GM10248 (cell line): Measurements from ENCODE around the gene INPP5F.
"Not testable (repeated sequence)": the region's sequence is repeated elsewhere in the genome, so short reads cannot be mapped to it uniquely, and the experiment has no call there.

ENCODE experiments used
- CTCF ChIA-PET: fragments of 300-600 bp; sonication (Branson Sonifier 250); formaldehyde crosslinking; extraction: SDS; loops from one replicate; lab custom pipeline; 2021; ENCODE audit warnings: antibody characterized with exemption; lab: Yijun Ruan, JAX
- POLR2A ChIA-PET: fragments of 350-650 bp; sonication (Branson Sonifier 250); formaldehyde crosslinking; extraction: SDS; loops from one replicate; lab custom pipeline; 2020; ENCODE audit warnings: antibody characterized with exemption; lab: Yijun Ruan, JAX
- DNase-seq: peaks from one replicate; pipeline ENCODE4 v3.0.0; 2012; ENCODE audit errors: extremely low spot score
- TF ChIP-seq, protein P1 (sequence below): IDR thresholded peaks from 2 replicates; pipeline ENCODE4 v1.5.1; 2012; ENCODE audit warnings: mild to moderate bottlenecking, low read depth; ENCODE audit errors: extremely low read depth, missing control alignments, control extremely low read depth

Gene INPP5F

DNA sequence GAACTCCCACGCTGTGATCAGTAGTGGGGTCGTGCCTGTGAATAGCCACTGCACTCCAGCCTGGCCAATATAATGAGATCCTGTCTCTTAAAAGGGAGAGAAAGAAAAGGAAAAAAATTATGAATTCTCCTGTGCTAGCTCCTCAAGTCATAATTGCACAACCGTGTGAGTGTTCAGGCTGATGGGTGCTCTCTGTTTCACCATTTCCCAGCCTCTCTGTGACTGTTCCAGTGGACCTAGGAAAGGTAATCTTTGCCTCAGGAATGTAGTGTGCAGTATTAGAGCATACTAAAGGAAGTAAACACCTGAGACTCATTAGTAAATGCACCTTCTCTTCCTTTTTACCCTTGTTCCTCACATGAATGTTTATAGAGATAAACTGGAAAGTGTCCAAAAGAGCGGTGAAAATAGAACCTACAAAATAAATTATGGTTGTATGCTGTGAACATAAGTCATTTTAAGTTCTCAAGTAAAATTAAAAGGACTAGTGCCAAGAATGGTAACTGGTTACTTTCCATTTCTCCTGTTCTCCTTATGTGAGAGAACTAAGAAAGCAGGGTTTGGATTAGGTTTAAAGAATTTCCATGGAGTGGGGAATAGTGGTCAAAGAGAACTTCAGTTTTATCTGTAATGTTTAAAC is 42.7 kb downstream of the INPP5F start:
- ChIA-PET POLR2A (no interaction called here), CTCF (interaction anchor here (1.4 to 4.1 kb wide), 5 partner anchors 15 to 87 kb away, joined by 3 to 28 read pairs (median 4); no protein-coding TSS in a partner anchor)
- DNase-seq = no peak
- TF ChIP-seq, protein P1, sequence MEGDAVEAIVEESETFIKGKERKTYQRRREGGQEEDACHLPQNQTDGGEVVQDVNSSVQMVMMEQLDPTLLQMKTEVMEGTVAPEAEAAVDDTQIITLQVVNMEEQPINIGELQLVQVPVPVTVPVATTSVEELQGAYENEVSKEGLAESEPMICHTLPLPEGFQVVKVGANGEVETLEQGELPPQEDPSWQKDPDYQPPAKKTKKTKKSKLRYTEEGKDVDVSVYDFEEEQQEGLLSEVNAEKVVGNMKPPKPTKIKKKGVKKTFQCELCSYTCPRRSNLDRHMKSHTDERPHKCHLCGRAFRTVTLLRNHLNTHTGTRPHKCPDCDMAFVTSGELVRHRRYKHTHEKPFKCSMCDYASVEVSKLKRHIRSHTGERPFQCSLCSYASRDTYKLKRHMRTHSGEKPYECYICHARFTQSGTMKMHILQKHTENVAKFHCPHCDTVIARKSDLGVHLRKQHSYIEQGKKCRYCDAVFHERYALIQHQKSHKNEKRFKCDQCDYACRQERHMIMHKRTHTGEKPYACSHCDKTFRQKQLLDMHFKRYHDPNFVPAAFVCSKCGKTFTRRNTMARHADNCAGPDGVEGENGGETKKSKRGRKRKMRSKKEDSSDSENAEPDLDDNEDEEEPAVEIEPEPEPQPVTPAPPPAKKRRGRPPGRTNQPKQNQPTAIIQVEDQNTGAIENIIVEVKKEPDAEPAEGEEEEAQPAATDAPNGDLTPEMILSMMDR = no peak

DNA sequence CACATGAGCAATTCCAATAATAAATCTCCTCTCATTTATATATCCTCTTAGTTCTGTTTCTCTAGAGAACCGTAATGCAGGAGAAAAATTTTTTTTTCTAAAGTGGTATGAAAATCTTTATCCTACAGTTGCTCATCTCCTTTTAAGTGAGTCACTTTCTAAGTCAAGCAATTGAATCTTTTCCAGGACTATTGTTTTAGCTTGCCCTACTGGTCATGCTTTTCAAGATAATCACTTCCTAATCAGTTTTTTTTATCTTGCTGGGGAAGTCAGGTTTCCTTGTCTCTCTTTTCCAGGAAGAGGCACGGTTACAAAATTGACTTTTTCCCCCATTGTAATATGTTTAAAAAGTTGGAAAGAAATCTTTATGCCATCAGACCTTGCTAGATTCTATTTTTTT is 44.0 kb downstream of the INPP5F start:
- POLR2A ChIA-PET = no interaction called here
- no peak for DNase-seq
- TF ChIP-seq, protein P1 = no peak
- CTCF ChIA-PET = interaction anchor here (1.4 to 4.1 kb wide), 4 partner anchors 12 to 83 kb away, joined by 3 to 28 read pairs (median 4); no protein-coding TSS in a partner anchor

DNA sequence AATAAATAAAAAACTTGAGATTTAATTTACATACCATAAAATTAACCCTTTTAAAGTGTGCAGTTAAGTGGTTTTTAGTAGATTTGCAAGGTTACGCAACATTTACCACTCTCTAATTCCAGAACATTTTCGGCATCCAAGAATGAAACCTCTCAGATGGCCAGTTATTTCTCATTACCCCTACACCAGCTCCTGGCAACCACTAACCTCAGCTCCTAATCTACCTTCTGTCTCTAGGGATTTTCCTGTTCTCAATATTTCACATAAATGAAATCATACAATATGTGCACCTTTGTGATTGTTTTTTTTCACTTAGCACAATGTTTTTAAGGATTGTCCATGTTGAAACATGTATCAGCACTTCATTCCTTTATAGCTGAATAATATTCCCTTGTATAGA is 45.1 kb downstream of the INPP5F start:
- TF ChIP-seq, protein P1 = no peak
- ChIA-PET POLR2A (interaction anchor here (0.7 kb wide), 1 partner anchor 45 kb away, joined by 4 read pairs; no protein-coding TSS in a partner anchor), CTCF (interaction anchor here (1.0 to 4.1 kb wide), 6 partner anchors 10 to 34 kb away, joined by 3 to 28 read pairs (median 3); no protein-coding TSS in a partner anchor)
- DNase-seq = no peak

DNA sequence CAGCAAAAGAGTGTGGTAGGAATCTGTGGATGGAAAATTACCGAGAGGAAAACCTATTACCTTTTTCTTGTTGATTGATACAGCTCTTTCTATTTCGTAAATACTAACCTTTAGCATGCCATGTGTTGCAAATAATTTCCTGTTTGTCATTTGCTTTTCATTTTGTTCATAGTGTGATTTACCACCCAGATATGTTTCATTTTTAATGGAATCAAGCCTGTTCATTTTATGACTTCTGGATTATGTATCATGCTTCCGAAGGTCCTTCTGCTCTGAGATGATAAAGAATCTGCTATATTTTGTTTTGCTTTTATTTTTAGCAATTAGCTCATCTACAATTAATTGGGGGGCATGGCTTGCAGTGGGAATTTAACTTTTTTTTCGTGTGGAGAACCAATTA is 46.5 kb downstream of the INPP5F start:
- TF ChIP-seq, protein P1 = no peak
- ChIA-PET CTCF (interaction anchor here (1.2 to 4.1 kb wide), 3 partner anchors 12 to 90 kb away, joined by 3 to 28 read pairs (median 3); no protein-coding TSS in a partner anchor), POLR2A (no interaction called here)
- no peak for DNase-seq

DNA sequence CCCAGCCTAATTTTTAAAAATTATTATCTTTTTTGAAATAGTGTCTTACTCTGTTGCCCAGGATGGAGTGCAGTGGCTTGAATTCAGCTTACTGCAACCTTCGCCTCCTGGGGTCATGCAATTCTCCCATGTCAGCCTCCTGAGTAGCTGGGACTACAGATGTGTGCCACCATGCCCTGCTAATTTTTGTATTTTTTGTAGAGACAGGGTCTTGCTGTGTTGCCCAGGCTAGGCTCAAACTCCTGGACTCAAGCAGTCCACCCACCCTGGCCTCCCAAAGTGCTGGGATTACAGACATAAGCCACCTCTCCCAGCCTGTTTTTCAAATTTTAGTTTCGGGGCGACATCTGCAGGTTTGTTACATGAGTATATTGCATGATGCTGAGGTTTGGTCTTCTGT is 47.2 kb downstream of the INPP5F start:
- DNase-seq, POLR2A ChIA-PET: not testable (repeated sequence)
- CTCF ChIA-PET = interaction anchor here (0.8 to 1.3 kb wide), 4 partner anchors 9 to 91 kb away, joined by 3 to 5 read pairs (median 4); no protein-coding TSS in a partner anchor

DNA sequence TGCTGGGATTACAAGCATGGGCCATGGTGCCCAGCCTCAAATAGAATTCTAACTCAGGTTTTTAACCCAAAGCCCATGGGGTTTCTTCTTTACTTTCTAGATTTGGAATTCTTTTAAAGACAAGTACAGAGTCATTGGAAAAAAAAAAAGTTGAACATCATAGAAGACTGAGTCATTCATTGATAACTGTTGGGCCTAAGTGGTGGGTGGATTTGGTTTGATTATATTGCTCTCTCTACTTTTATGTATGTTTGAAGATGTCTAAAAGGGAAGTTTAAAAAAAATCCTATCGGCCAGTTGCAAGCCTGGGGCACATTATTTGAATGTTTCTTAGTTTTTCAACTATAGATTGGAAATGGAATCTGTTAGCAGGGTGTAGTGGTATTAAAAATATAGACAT is 49.7 kb downstream of the INPP5F start:
- TF ChIP-seq, protein P1 = no peak
- POLR2A ChIA-PET = no interaction called here
- CTCF ChIA-PET = interaction anchor here (1.0 to 1.1 kb wide), 2 partner anchors 8 to 24 kb away, joined by 3 read pairs; no protein-coding TSS in a partner anchor
- DNase-seq = no peak

DNA sequence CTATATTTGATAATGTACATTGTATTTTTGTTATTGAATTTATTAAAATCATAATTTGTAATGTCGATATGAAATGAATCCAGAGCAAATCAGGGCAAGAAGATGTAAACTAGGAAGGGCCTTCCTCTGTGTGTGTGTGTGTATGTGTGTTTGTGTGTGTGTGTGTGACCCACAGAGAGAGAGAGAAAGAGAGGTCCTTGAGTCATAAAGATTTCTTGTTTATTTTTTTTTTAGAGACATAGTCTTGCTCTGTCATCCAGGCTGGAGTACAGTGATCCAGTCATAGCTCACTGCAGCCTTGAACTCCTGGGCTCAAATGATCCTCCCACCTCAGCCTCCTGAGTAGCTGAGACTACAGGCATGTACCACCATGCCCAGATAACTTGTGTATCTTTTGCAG is 50.7 kb downstream of the INPP5F start:
- POLR2A ChIA-PET = no interaction called here
- TF ChIP-seq, protein P1 = no peak
- DNase-seq = no peak
- CTCF ChIA-PET = interaction anchor here (1.0 to 1.6 kb wide), 3 partner anchors 9 to 25 kb away, joined by 3 to 6 read pairs (median 3); no protein-coding TSS in a partner anchor
